ENCODE measurements around the gene HNRNPL.

DNA sequence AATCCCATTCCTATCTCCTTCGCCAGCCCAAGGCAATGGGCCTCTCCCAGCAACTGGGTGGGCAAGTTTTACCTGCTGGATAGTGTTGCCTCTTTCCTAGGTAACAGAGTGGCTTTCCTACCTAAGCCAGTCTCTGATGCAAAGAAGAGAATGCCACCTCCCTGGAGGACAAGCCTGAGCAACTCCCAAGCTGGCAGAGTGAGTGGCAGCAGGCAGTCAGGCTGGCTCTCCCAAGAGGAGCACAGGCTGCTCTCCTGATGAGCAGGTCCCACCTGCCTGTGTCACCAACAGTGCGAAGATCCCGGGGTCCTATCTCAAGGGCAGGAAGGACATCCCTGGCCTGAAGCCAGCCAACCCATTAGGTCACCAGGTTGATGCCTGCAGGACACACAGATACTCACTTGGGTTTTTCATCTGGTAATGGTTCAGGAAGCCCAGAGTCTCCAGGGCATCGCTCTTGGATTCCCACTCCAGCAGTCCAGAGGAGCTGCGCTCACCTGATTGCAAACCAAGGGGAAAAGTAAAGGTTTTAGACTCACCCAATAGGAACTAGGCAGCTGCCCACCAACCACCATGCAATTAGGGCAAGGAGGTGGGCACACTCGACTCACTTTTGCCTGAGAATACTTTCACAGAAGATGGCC lies 12.7 kb downstream of the HNRNPL start:
- TF ChIP-seq GATA3 (IDR thresholded peaks at IDR 0.05; ENCODE audit: low read depth, low read length), result no peak
- no peak for TF ChIP-seq GATA2 (IDR thresholded peaks at IDR 0.05; ENCODE audit: low read depth, low read length)
